Right lobe of liver (tissue), 6 donors: ENCODE data around the gene TPRX1. TPM values are rescaled to one million over a fixed set of nuclear protein-coding genes. Genes with fewer than 3 reads are reported as not detected.

ENCODE experiments used
- ATAC-seq, 4 donors: fragments of 200-7000 bp; cut with Tn5 transposase; one replicate each; pipeline ENCODE4 v1.9.1; 2020; ENCODE audit warnings: mild to moderate bottlenecking in 4 of 4, moderate library complexity in 4 of 4
- DNase-seq, 3 donors: peaks; one replicate each; pipeline ENCODE4 v3.0.0-alpha.2; 2020
- H3K27ac ChIP-seq, 3 donors: fragments of 200-600 bp; one replicate each; pipeline ENCODE4 v1.8.0; 2022
- H3K27me3 ChIP-seq, 2 donors: fragments of 200-600 bp; one replicate each; pipeline ENCODE4 v1.8.0; 2022
- H3K36me3 ChIP-seq, 4 donors: fragments of 200-600 bp; sonication (generic) in 1 of 4; one replicate each; pipeline versions ENCODE4 v1.5.1 to v1.8.0; 2017 to 2022; ENCODE audit warnings: control low read depth in 1 of 4
- H3K4me1 ChIP-seq, 4 donors: fragments of 200-600 bp; sonication (generic) in 1 of 4; one replicate each; pipeline versions ENCODE4 v1.5.1 to v1.8.0; 2017 to 2022; ENCODE audit warnings: control low read depth in 1 of 4
- H3K4me3 ChIP-seq, 3 donors: fragments of 200-600 bp; one replicate each; pipeline ENCODE4 v1.8.0; 2022
- H3K9me3 ChIP-seq, 4 donors: fragments of 200-600 bp; sonication (generic) in 1 of 4; one replicate each; pipeline versions ENCODE4 v1.5.1 to v1.8.0; 2017 to 2022; ENCODE audit warnings: control low read depth in 1 of 4
- CTCF ChIP-seq, 4 donors: fragments of 200-600 bp in 3 of 4; fragments of 450-650 bp in 1 of 4; IDR thresholded peaks; one replicate each; pipeline versions ENCODE4 v1.5.1 to v1.8.0; 2016 to 2022; ENCODE audit warnings: antibody characterized with exemption in 4 of 4, mild to moderate bottlenecking in 2 of 4
- POLR2A ChIP-seq: fragments of 450-650 bp; IDR thresholded peaks from one replicate; pipeline ENCODE4 v1.6.1; 2017; ENCODE audit warnings: antibody characterized with exemption, mild to moderate bottlenecking
- whole genome bisulfite sequencing: methylation state at CpG from one replicate; pipeline ENCODE4 v1.1.6; 2018; ENCODE audit warnings: low coverage, low lambda C conversion rate; ENCODE audit not compliant: insufficient coverage; ENCODE audit errors: missing lambda C conversion rate; 5-methylcytosine and 5-hydroxymethylcytosine counted together
- intact Hi-C, 2 donors: fragments of 100-400 bp; cut with DNase I; formaldehyde crosslinking; loops; one replicate each; pipeline versions ENCODE4 v1.11.2 to v1.14.1; 2022
- total RNA-seq, 6 experiments: library from RNA; depleted of rRNA in 2 of 6; stranded (reverse); fragments of >200 nt in 2 of 6; fragmentation: NEBNext Ultra II Directional in 3 of 6; extraction: Animal tissue kit (Norgen Biotek cat#: 25700) in 3 of 6; gene quantifications; one replicate each; pipeline versions ENCODE4 v1.1.0 to v1.2.4, GENCODE V29; 2016 to 2023
- donor health status: DM: no; HTN: yes; CAD: no.
- donor health status: DM: no; HTN: no; CAD: no.
- donor health status: DM: no; HTN: no; CAD: no.
- donor health status: DM: no; HTN: yes; CAD: no.
- donor health status: DM: no; HTN: yes; CAD: no.

Gene TPRX1
- total RNA-seq, 6 experiments from 2014 or later = not detected

- peaks cover 0 to 38% (median 22%) of the 10 kb centered on the region in 4 donors for H3K36me3 ChIP-seq
- no peak overlapping the region for H3K4me3 ChIP-seq
- H3K4me1 ChIP-seq = peaks cover 0 to 29% (median 12%) of the 10 kb centered on the region in 4 donors
- peak in 1 of 3 donors; percentile 57 for DNase-seq
- H3K9me3 ChIP-seq = no peaks in the 10 kb centered on the region
- TF ChIP-seq CTCF (IDR thresholded peaks at IDR 0.05) (no peak), POLR2A (no peak)
- WGBS = no CpG with 5 or more reads among the region's 12 CpGs
- peak overlapping the region in 2 of 3 donors; percentile 52 to 87 for H3K27ac ChIP-seq
- H3K27me3 ChIP-seq = no peaks in the 10 kb centered on the region
- peak; percentile 1 to 3 (median 1) for ATAC-seq
- intact Hi-C loops = no loop called here
Measured at GRCh38 chr19:47756627-47756929, 47.8 kb downstream of the TPRX1 start.

GRCh38 chr19:47755762-47756626 is 48.4 kb downstream of the TPRX1 start:
- H3K9me3 ChIP-seq = no peaks in the 10 kb centered on the region
- H3K27me3 ChIP-seq = no peaks in the 10 kb centered on the region
- DNase-seq (peak in 1 of 3 donors; percentile 56), ATAC-seq (peak in 2 of 4 donors; percentile 5 to 7)
- intact Hi-C loops = no loop called here
- no peak overlapping the region for H3K4me3 ChIP-seq
- peaks cover 0 to 44% (median 28%) of the 10 kb centered on the region in 4 donors for H3K36me3 ChIP-seq
- peak overlapping the region in 1 of 3 donors; percentile 87 for H3K27ac ChIP-seq
- 43% methylated on average over 6 of the region's 28 CpGs for WGBS
- TF ChIP-seq CTCF (IDR thresholded peaks at IDR 0.05) (no peak), POLR2A (no peak)
- H3K4me1 ChIP-seq = peaks cover 0 to 29% (median 12%) of the 10 kb centered on the region in 4 donors

GRCh38 chr19:47755065-47755761 is 49.1 kb downstream of the TPRX1 start:
- ATAC-seq (no peak), DNase-seq (peak in 1 of 3 donors; percentile 55)
- H3K4me1 ChIP-seq = peaks cover 0 to 29% (median 12%) of the 10 kb centered on the region in 4 donors
- H3K27ac ChIP-seq = no peak overlapping the region
- no peak for TF ChIP-seq CTCF (IDR thresholded peaks at IDR 0.05)
- no peak for TF ChIP-seq POLR2A
- 80% methylated on average over 2 of the region's 36 CpGs for WGBS
- no peaks in the 10 kb centered on the region for H3K27me3 ChIP-seq
- H3K4me3 ChIP-seq = no peak overlapping the region
- peaks cover 0 to 50% (median 35%) of the 10 kb centered on the region in 4 donors for H3K36me3 ChIP-seq
- intact Hi-C loops = no loop called here
- no peaks in the 10 kb centered on the region for H3K9me3 ChIP-seq

GRCh38 chr19:47754206-47755064 is 49.9 kb downstream of the TPRX1 start:
- ATAC-seq (no peak), DNase-seq (no peak)
- 91% methylated on average over 4 of the region's 37 CpGs for WGBS
- Histone ChIP-seq H3K4me1 (peaks cover 0 to 29% (median 12%) of the 10 kb centered on the region in 4 donors), H3K27ac (no peak overlapping the region), H3K27me3 (no peaks in the 10 kb centered on the region), H3K9me3 (no peaks in the 10 kb centered on the region), H3K36me3 (peaks cover 0 to 56% (median 41%) of the 10 kb centered on the region in 4 donors), H3K4me3 (no peak overlapping the region)
- intact Hi-C loops = no loop called here
- TF ChIP-seq POLR2A (no peak), CTCF (IDR thresholded peaks at IDR 0.05) (no peak)
